GM19099 (cell line): ENCODE results near the gene SRPX2.

Experiments used
- POLR2A ChIP-seq: IDR thresholded peaks from 3 replicates; pipeline ENCODE4 v1.6.1; 2011; ENCODE audit warnings: low read depth; ENCODE audit not compliant: insufficient read length; ENCODE audit errors: extremely low read depth

SRPX2 gene

GRCh38 chrX:100643956-100644860, at the start of gene SRPX2:
Gene SRPX2 (plus strand): TSS chrX:100644199. CDS start chrX:100646323, 2,124 bp downstream.
- no peak for TF ChIP-seq POLR2A

- no peak for TF ChIP-seq POLR2A
Measured at GRCh38 chrX:100596601-100597000, 47.4 kb upstream of the SRPX2 start.

DNA sequence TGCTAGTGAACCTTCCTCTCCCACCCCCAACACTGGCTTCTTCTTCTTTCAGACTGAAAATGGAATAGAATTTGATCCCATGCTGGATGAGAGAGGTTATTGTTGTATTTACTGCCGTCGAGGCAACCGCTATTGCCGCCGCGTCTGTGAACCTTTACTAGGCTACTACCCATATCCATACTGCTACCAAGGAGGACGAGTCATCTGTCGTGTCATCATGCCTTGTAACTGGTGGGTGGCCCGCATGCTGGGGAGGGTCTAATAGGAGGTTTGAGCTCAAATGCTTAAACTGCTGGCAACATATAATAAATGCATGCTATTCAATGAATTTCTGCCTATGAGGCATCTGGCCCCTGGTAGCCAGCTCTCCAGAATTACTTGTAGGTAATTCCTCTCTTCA, 44.5 kb upstream of the SRPX2 start:
- no peak for TF ChIP-seq POLR2A

GRCh38 chrX:100600340-100600739, 43.7 kb upstream of the SRPX2 start:
- no peak for TF ChIP-seq POLR2A

- no peak for TF ChIP-seq POLR2A
Measured at GRCh38 chrX:100600758-100601157, 43.2 kb upstream of the SRPX2 start.

DNA sequence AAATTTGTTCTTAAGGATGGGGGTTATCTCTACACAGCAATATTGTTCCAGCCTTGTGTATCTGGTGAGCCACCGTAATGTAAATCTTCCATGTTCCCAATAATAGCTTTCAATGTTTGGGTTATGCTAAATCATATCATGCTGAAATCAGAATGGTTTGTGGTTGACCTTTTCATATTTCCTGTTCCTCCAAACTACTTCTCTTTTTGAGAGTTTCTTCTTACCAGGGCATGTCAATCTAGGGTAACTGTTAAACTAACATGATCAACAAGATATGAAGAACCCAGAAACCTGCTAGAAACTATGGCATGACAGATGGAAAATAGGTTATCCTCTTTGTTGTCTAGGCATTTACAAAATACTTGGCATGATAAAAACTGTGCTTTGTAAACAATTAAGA, 37.2 kb upstream of the SRPX2 start:
- no peak for TF ChIP-seq POLR2A

DNA sequence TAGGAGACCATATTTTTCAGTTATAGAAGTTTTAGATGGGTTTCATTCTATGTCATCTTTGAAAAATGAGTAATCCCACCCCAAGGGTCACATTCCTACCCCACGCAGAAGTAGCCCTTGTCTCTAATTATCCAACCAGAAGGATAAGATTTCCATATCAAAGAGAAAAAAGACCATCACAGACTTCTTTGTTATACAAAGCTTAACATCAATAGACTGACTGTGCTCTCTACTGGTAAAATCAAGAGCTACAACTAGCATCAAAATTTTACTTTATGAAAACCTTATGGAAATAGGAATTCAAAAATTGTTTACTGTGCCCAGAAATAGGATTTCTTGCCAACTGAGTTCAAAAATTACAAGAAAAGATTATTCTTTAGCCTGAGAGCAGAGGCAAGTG, 34.4 kb upstream of the SRPX2 start:
- no peak for TF ChIP-seq POLR2A

DNA sequence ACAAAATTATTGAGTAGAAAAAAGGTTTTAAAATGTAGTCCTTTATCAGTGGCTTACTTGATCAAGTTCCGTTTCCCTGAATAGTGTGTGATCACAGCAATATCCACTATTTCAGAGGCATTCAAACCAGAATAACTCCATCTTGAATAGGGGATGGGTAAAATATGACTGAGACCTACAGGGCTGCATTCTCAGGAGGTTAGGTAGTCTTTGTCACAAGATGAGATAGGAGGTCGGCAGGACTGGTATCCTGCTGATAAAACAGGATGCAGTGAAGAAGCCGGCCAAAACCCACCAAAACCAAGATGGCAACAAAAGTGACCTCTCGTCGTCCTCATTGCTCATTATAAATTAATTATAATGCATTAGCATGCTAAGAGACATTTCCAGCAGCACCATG, 32.0 kb upstream of the SRPX2 start:
- TF ChIP-seq POLR2A, result no peak

- no peak for TF ChIP-seq POLR2A
Measured at GRCh38 chrX:100615005-100615404, 29.0 kb upstream of the SRPX2 start.

- TF ChIP-seq POLR2A, result no peak
Measured at GRCh38 chrX:100623001-100623400, 21.0 kb upstream of the SRPX2 start.

DNA sequence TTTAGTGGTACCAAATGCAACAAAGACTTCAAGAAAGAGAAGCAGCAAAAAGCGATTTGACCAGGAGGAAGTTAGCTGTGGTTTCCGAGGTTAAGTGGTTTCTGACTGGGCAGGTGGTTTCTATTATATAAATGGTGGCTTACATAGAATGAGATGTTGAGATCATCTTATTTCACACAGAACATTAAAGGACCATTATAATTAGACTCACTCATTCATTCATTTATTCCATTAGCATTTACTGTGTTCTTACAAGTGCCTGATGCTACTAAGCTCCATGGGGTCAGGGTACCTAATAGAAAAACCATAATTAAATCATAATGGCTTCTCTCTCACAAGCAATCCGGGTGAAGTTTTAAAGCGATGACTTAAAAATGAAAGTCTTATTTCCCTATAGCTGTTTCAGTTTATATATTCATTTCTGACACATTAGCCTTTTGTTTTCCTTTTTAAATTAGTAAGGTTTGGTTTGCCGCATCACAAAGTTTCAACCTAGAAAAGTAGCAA, 18.0 kb upstream of the SRPX2 start:
- no peak for TF ChIP-seq POLR2A

GRCh38 chrX:100635040-100635439, 9.0 kb upstream of the SRPX2 start:
- TF ChIP-seq POLR2A, result no peak

DNA sequence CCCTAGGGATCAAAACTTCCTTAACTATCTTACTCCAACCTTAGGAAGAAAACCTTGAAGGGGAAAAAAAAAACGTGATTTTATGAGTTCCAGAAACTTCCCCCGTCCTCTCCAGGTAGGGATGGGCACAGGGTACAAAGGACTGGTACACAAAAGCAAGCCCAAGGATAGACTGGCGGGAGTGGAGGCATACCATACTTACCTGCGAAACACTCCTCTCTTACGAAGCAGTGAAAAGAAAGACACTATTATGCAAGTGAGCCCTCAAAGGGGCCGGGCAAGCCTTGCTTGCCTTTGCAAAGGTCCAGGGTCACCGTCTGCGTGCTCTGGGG, 8.0 kb upstream of the SRPX2 start:
- no peak for TF ChIP-seq POLR2A

GRCh38 chrX:100636321-100636991, 7.5 kb upstream of the SRPX2 start, which contains the start of gene TSPAN6:
Gene TSPAN6 (minus strand): TSS chrX:100636806. CDS start chrX:100636694, 112 bp downstream.
- TF ChIP-seq POLR2A, result no peak

DNA sequence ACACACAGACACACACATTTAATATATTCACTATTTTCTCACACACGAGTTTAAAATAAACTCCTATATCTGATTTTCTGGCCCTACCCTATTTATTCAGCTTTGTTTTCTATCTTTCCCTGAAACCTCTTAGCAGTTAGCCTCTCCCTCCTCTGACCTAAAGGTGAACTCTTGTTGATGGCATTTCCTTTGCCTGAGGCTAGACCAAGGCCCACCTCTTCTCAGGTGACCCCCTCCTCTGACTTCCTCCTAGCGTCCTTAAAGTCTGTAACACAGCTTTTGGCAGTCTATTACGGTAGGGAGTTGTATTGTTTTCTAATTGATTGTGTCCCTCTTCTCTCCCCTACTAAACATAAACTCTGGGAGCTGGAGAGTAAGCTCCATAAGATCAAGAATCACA, 1.7 kb upstream of the SRPX2 start:
- no peak for TF ChIP-seq POLR2A

DNA sequence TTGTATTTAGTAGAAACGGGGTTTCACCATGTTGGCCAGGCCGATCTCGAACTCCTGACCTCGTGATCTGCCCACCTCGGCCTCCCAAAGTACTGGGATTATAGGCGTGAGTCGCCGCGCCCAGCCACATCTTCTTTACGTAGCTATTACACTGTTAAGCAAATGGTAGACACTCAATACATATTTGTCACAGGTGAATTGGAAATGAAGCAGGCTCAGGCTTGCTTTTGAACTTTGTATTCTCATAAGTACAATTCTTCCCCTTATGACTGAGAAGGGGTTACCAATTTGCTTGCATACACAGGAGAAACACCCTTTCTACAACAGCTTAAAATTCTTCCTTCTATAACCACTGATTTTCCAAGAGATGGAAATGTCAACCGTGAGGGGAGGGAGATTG, 787 bp upstream of the SRPX2 start:
- no peak for TF ChIP-seq POLR2A
